Aorta (tissue), 5 donors: ENCODE data around the gene PARP14. TPM values are rescaled to one million over a fixed set of nuclear protein-coding genes. Genes with fewer than 3 reads are reported as not detected.
"Not testable (repeated sequence)": the region's sequence is repeated elsewhere in the genome, so short reads cannot be mapped to it uniquely, and the experiment has no call there.

Experiments
- ATAC-seq: fragments of 200-7000 bp; cut with Tn5 transposase; one replicate; pipeline ENCODE4 v1.9.1; 2022; ENCODE audit warnings: moderate library complexity; ENCODE audit not compliant: low FRiP score
- DNase-seq, 2 donors: peaks; one replicate each; pipeline ENCODE4 v3.0.0-alpha.2; 2020
- H3K27ac ChIP-seq, 2 donors: one replicate each; pipeline ENCODE4 v1.5.1; 2013; ENCODE audit warnings: low read length in 2 of 2, mild to moderate bottlenecking in 2 of 2, moderate library complexity in 2 of 2, control low read depth in 1 of 2, inconsistent platforms in 1 of 2, low read depth in 1 of 2
- H3K27me3 ChIP-seq, 2 donors: one replicate each; pipeline ENCODE4 v1.6.1; 2013; ENCODE audit warnings: control low read depth in 1 of 2, low read length in 1 of 2, mild to moderate bottlenecking in 1 of 2, moderate library complexity in 1 of 2; ENCODE audit not compliant: insufficient read depth in 2 of 2, control insufficient read depth in 1 of 2
- H3K36me3 ChIP-seq, 2 donors: one replicate each; pipeline ENCODE4 v1.6.1; 2013; ENCODE audit warnings: control low read depth in 1 of 2, low read length in 1 of 2, mild to moderate bottlenecking in 1 of 2; ENCODE audit not compliant: insufficient read depth in 2 of 2, control insufficient read depth in 1 of 2
- H3K4me1 ChIP-seq, 2 donors: one replicate each; pipeline ENCODE4 v1.6.1; 2013; ENCODE audit warnings: low read length in 2 of 2, control low read depth in 1 of 2, mild to moderate bottlenecking in 1 of 2, moderate library complexity in 1 of 2; ENCODE audit not compliant: insufficient read depth in 2 of 2, control insufficient read depth in 1 of 2
- H3K4me3 ChIP-seq, 2 donors: one replicate each; pipeline ENCODE4 v1.5.1; 2013; ENCODE audit warnings: low read length in 2 of 2, control low read depth in 1 of 2, mild to moderate bottlenecking in 1 of 2
- H3K9me3 ChIP-seq: one replicate; pipeline ENCODE4 v1.6.1; 2013; ENCODE audit warnings: mild to moderate bottlenecking, low read length; ENCODE audit not compliant: control insufficient read depth
- WGBS, 2 donors: extraction: QIAGEN DNeasy Blood & Tissue Kit; methylation state at CpG; one replicate each; pipeline ENCODE4 v1.1.7; 2013; 5-methylcytosine and 5-hydroxymethylcytosine counted together
- intact Hi-C, 2 donors: fragments of 100-400 bp; cut with DNase I; formaldehyde crosslinking; loops; one replicate each; pipeline versions ENCODE4 v1.14.2 to v1.15.0; 2022
- polyA plus RNA-seq, 2 donors: library from polyadenylated mRNA; stranded (reverse); fragments of 200-250 nt; gene quantifications; one replicate each; pipeline ENCODE4 v1.2.3, GENCODE V29; 2013
- total RNA-seq, 2 donors: library from RNA; stranded (reverse); fragmentation: NEBNext Ultra II Directional; extraction: Animal tissue kit (Norgen Biotek cat#: 25700); gene quantifications; one replicate each; pipeline ENCODE4 v1.2.1, GENCODE V29; 2021
- donor health status: healthy with polysubstance abuse.
- donor health status: Bipolar disorder and iron deficiency.
- donor health status: DM: no; HTN: no; CAD: no.
- donor health status: DM: no; HTN: no; CAD: no.
- donor health status: DM: yes; HTN: yes; CAD: no.

Gene PARP14
- total and polyA plus RNA-seq, 4 donors, result 8.1 to 79.6 (median 35.3) TPM

DNA sequence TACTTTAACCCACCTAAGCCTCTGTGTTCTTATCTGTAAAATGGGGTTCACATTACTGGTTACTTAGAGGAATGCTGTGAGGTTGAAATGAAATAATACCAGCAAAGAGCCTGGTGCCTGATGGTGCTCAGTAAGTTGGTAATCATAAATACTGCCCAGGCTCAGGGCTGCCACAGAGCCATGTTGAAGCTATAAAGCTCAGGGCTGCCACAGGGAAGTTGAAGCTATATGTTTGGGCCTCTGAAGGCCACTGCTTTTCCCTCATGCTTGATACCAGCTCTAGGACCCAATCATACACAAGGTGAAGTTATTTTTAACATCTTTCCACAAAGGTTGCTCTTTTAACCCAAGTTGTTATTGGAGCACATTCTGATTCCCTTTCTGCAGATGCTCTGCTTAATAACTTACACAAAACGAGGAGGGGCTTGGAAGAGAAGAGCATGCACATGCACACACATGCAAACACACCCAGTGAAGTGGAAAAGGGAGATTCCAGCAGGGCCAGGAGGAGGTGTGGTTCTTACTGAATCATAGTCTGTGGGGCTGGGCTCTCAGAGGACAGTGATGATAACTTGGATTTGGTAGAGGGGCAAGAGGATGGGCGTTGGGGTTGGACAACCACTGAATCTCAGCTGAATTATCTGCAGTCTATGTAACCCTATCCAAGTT, 17.4 kb downstream of the PARP14 start:
- intact Hi-C loops, result no loop called here
- DNase-seq, result no peak
- no peaks in the 10 kb centered on the region for H3K4me1 ChIP-seq
- 72 to 74% methylated on average over 2 of the region's 2 CpGs for WGBS, 2 donors
- H3K27me3 ChIP-seq, result no peaks in the 10 kb centered on the region
- H3K27ac ChIP-seq, result no peak overlapping the region
- no peaks in the 10 kb centered on the region for H3K9me3 ChIP-seq
- no peak for ATAC-seq
- no peak overlapping the region for H3K4me3 ChIP-seq
- peaks cover 10 to 12% of the 10 kb centered on the region in 2 donors for H3K36me3 ChIP-seq

DNA sequence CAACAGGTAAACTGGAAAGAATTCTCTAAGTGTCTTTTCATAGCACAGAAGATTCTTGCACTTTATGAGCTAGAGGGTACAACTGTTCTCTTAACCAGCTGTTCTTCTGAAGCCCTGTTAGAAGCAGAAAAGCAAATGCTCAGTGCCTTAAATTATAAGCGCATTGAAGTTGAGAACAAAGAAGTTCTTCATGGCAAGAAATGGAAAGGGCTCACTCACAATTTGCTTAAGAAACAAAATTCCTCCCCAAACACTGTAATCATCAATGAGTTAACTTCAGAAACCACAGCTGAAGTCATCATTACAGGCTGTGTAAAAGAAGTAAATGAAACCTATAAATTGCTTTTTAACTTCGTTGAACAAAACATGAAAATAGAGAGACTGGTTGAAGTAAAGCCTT, 19.6 kb downstream of the PARP14 start:
- Histone ChIP-seq H3K4me3 (no peak overlapping the region), H3K36me3 (peaks cover 10 to 15% of the 10 kb centered on the region in 2 donors), H3K27me3 (no peaks in the 10 kb centered on the region), H3K4me1 (no peaks in the 10 kb centered on the region), H3K27ac (no peak overlapping the region), H3K9me3 (no peaks in the 10 kb centered on the region)
- 88 to 91% methylated on average over 2 of the region's 2 CpGs for WGBS, 2 donors
- ATAC-seq, result no peak
- intact Hi-C loops, result no loop called here
- no peak for DNase-seq

DNA sequence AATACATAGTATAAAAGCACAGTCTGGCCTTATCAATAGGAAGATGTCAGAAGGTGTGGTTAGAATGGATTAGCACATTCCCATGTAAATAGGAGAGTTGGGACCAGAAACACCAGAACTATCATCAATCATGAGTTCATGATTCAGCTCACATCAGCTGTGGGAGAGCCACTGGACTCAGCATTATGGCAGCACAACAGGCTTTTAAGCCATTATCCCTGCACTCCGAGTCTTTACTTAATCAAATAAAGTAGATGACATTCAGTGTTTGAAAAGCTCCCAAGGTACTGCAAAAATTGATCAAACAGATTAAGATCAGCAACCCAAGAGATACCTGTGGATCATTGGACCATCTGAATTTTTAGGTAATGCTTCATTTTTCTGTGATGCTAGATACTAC, 24.7 kb downstream of the PARP14 start:
- intact Hi-C loops, result no loop called here
- no peaks in the 10 kb centered on the region for H3K9me3 ChIP-seq
- WGBS, 2 donors, result 91 to 96% methylated on average over 1 of the region's 1 CpG
- peaks cover 3 to 10% of the 10 kb centered on the region in 2 donors for H3K36me3 ChIP-seq
- no peak overlapping the region for H3K27ac ChIP-seq
- no peaks in the 10 kb centered on the region for H3K27me3 ChIP-seq
- no peaks in the 10 kb centered on the region for H3K4me1 ChIP-seq
- DNase-seq, result no peak
- no peak overlapping the region for H3K4me3 ChIP-seq
- no peak for ATAC-seq

DNA sequence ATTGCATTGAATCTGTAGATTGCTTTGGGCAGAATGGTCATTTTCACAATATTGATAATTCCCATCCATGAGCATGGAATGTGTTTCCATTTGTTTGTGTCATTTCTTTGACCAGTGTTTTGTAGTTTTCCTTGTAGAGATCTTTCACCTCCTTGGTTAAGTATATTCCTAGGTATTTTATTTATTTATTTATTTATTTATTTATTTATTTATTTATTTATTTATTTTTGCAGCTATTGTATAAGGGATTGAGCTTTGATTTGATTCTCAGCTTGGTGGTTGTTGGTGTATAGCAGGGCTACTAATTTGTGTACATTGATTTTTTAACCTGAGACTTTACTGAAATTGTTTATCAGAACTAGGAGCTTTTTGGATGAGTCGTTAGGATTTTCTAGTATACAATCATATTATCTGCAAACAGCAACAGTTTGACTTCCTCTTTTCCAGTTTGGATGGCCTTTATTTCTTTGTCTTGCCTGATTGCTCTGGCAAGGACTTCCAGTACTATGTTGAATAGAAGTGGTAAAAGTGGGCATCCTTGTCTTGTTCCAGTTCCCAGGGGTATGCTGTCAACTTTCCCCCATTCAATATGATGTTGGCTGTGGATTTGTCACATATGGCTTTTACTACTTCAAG, 30.1 kb downstream of the PARP14 start:
- H3K27me3 ChIP-seq, H3K27ac ChIP-seq, H3K36me3 ChIP-seq, DNase-seq, H3K4me3 ChIP-seq, H3K4me1 ChIP-seq, H3K9me3 ChIP-seq, ATAC-seq, intact Hi-C loops: not testable (repeated sequence)
- WGBS, 2 donors, result 92 to 97% methylated on average over 1 of the region's 1 CpG

DNA sequence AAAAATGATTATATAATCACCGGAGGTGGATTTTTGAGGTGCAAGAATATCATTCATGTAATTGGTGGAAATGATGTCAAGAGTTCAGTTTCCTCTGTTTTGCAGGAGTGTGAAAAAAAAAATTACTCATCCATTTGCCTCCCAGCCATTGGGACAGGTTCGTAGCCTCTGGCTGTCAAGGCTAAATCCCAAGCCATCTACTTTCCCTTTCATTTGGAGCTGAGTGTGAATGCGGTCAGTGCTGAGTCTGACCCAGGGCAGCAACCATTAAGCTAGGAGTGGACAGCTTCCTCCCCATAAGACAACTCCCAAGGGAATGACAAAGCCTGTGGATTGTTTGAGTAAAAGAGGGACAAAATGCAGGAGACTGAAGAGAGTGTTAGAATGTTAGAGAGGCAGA, 33.6 kb downstream of the PARP14 start:
- 89 to 96% methylated on average over 3 of the region's 3 CpGs for WGBS, 2 donors
- H3K36me3 ChIP-seq, result peaks cover 0 to 13% of the 10 kb centered on the region in 2 donors
- DNase-seq (no peak), ATAC-seq (no peak)
- intact Hi-C loops, result no loop called here
- H3K27ac ChIP-seq, result no peak overlapping the region
- H3K4me1 ChIP-seq, result no peaks in the 10 kb centered on the region
- H3K4me3 ChIP-seq, result no peak overlapping the region
- H3K9me3 ChIP-seq, result no peaks in the 10 kb centered on the region
- H3K27me3 ChIP-seq, result no peaks in the 10 kb centered on the region

DNA sequence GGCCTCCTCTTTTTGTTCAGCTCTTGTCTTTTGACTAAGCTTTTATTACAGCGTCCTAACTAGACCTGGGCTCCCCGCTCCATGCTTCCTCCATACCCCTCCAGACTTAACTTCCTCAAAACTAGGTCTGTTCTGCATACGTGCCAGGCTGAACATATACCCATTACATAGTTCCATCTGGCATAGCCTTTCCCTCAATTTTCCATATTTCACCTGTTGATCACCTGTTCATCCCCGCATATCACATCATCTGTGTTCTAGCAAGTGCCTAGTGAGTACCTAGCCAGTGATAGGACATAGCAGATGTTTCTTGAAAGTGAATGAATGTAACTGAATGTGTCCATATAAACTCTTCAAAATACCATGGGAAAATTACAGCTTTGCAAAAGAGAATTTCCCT, 36.0 kb downstream of the PARP14 start:
- no peaks in the 10 kb centered on the region for H3K27me3 ChIP-seq

DNA sequence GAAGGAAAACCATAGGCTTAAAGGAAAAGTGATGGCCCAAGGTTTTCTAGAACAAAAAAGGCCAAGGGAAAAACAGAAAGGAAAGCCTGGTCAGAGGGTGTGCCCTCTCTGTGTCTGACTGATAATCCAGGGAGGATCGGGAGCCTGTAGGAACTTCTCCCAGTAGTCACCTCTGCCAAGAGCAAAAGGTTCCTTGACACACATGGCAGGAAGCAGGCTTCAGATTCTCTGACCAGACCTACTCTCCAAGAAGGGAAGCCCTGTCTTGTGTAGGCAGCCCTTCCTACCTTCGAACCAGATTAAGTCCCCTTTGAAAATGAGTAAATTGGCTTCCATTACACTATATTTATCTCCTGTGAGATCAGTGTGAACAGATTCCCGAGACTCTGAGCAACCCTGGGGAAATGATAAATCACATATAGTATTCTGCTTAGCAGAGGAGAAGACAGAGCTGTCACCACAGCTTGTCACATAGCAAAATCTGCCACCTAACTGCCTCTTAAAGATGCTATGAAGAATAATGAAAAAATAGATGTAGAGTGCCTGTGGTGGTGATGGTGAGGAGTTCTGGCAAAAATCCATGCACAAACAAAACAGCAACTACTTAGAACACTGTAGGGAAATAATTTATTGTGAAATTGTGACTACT, 38.8 kb downstream of the PARP14 start:
- intact Hi-C loops, result no loop called here
- Histone ChIP-seq H3K36me3 (peaks cover 2 to 15% of the 10 kb centered on the region in 2 donors), H3K4me1 (no peaks in the 10 kb centered on the region), H3K9me3 (no peaks in the 10 kb centered on the region), H3K4me3 (no peak overlapping the region), H3K27me3 (no peaks in the 10 kb centered on the region), H3K27ac (no peak overlapping the region)
- no peak for DNase-seq
- 65 to 70% methylated on average over 3 of the region's 3 CpGs for WGBS, 2 donors
- no peak for ATAC-seq

More for the DNA sequence above, 36.0 kb downstream of the PARP14 start:
- H3K9me3 ChIP-seq, result no peaks in the 10 kb centered on the region
- intact Hi-C loops, result no loop called here
- H3K36me3 ChIP-seq, result peaks cover 0 to 18% of the 10 kb centered on the region in 2 donors
- 93 to 95% methylated on average over 4 of the region's 4 CpGs for WGBS, 2 donors
- no peaks in the 10 kb centered on the region for H3K4me1 ChIP-seq
- ATAC-seq (no peak), DNase-seq (no peak)
- no peak overlapping the region for H3K27ac ChIP-seq
- H3K4me3 ChIP-seq, result no peak overlapping the region

DNA sequence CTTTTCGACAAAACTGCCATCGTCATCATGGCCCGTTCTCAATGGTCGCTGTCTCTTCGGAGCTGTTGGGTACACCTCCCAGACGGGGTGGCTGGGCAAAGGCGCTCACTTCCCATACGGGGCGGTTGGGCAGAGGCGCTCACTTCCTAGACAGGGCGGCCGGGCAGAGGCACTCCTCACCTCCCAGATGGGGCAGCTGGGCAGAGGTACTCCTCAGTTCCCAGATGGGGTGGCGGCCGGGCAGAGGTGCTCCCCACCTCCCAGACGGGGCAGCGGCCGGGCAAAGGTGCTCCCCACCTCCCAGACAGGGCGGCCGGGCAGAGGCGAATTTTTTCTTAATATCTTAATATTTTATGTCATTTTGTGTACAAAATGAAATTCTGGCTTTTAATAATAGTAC, 44.5 kb downstream of the PARP14 start:
- H3K36me3 ChIP-seq, result peaks cover 2 to 4% of the 10 kb centered on the region in 2 donors
- no peaks in the 10 kb centered on the region for H3K9me3 ChIP-seq
- intact Hi-C loops, result no loop called here
- H3K4me3 ChIP-seq, result no peak overlapping the region
- no peaks in the 10 kb centered on the region for H3K4me1 ChIP-seq
- H3K27ac ChIP-seq, result no peak overlapping the region
- 97 to 98% methylated on average over 20 of the region's 20 CpGs for WGBS, 2 donors
- no peak for DNase-seq
- no peaks in the 10 kb centered on the region for H3K27me3 ChIP-seq
- no peak for ATAC-seq

DNA sequence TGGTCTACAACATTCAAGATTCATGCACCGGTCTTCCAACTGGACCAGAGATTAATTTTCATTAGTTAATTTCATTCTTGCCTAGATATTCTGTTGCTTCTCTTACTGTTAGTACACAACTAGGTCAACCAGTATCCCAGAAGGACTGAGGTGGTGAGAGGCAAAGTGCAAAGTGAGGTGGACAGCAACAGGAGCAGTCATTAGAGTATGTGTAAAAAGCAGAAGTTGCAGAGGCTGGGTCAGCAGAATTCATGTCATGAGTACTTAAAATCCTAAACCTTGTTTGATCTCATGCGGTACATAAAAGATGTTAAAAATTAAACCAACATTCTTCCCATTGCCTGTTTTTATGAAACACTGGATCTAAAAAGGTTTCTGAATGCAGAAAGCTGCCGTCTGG, 46.7 kb downstream of the PARP14 start:
- no peak for DNase-seq
- intact Hi-C loops, result no loop called here
- Histone ChIP-seq H3K27ac (no peak overlapping the region), H3K9me3 (no peaks in the 10 kb centered on the region), H3K27me3 (no peaks in the 10 kb centered on the region), H3K4me1 (no peaks in the 10 kb centered on the region), H3K4me3 (no peak overlapping the region), H3K36me3 (peaks cover 0 to under 1% of the 10 kb centered on the region in 2 donors)
- ATAC-seq, result no peak
- 95 to 97% methylated on average over 3 of the region's 3 CpGs for WGBS, 2 donors
